Measurements from ENCODE around the gene ESPNL.

Gene ESPNL

DNA sequence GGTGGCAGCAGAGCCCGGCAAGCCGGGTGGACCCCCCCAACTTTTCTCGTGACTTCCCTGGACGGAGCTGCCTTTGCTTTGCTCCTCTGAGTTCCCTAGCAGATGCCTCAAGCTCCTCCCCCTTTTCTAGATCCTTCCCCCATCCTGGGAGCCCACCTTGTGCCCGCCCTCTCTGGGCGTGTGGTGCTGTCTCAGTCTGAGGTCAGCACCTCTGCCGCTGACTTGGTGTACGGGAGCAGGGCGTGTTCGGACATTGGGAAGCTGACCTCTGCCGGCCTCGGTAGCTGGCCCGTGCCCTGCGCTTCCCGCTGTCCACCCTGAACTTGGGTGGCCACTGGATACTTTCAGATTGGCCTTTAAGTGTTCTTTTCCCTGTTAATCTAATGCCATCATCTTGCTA lies 19.6 kb upstream of the ESPNL start:
- no peak for DNase-seq (ENCODE audit: low read depth)

DNA sequence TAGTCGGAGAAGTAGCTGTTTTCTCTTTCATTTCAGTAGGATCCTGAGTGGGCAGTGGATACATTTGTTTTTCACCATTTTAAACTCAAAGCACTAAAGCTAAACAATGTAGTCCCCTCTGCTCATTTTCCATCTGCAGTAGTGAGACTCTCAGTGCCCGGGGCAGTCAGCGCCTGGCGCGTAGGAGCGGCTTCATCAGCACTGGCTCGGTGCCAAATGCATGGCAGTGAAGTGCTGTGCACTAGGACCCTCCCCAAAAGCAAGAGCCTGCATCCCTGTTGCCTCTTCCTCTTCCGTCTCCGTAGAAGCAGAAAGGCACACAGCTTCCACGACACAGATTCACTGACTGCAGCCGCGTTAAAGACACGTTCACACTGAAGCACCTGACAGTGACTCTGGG lies 19.0 kb upstream of the ESPNL start:
- no peak for DNase-seq (ENCODE audit: low read depth)

DNA sequence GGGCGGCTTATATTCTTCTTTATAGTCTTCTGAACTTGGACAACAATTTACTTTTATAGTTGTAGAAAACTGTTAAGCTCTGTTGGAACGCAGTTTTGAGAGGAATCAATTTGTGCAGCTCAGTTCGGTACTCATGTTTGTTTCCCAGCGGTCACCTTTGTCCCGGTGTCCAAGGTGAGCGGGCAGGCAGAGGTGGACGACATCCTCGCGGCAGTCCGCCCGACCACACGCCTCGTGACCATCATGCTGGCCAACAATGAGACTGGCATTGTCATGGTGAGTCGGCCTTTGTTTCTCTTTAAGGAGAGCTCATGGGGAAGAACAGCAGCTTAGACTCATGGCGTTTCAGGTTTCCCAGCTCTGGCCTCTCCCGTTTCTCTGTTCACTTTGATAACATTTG lies 18.6 kb upstream of the ESPNL start:
- no peak for DNase-seq (ENCODE audit: low read depth)

DNA sequence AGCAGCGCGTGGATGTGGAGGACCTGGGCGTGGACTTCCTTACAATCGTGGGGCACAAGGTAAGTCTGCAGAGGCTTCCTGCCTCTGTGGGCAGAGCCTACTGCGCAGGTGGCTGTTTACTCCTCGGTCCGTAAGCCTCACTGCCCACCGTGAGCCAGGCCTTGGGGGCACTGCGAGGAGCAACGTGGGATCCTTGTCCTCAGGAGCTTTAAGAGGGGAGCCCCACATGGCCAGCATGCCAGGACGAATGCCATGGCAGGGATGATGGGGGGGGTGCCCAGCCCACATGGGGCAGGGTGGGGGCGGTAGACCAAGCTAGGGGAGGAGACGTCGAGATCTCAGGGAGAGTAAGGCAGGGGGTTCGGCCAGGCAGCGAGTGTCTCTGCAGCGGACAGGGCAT lies 18.0 kb upstream of the ESPNL start:
- DNase-seq (ENCODE audit: low read depth) = no peak

DNA sequence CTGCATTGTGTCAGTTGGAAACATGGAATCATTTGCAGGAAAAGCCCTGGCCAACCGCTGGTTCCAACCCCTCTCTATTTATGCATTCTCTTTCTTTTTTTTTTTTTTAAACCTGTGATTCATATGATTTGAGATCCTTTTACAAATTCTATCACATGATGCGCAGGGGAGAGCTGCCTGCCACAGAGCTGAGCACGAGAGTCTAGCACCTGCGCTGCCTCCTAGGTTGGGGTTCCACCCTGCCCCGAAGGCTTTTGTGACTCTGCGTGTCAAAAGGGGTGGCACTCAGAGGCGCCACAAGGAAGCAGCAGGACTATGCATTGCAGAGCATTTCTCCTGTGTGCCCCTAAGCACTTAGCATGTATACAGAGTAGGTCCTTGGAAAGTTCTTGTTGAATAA lies 17.3 kb upstream of the ESPNL start:
- no peak for DNase-seq (ENCODE audit: low read depth)

DNA sequence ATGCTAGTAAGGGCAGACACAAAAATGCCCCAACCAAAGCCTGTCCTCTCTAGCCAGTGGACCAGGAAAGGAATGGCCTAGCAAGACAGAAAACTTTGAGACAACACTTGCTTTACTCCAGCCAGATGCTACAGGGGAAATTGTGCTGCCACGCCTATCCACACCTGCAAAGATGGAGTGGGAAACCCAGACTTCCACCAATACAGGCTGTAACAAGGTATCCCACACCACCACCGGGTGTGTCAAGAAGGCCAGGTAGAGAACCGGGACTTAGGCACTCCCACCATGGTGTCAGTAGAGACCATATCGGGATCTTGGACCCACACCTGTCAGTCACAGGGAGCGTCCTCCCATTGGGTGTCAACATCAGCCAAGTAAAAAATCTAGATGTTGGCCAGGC lies 16.2 kb upstream of the ESPNL start:
- DNase-seq (ENCODE audit: low read depth) = no peak

DNA sequence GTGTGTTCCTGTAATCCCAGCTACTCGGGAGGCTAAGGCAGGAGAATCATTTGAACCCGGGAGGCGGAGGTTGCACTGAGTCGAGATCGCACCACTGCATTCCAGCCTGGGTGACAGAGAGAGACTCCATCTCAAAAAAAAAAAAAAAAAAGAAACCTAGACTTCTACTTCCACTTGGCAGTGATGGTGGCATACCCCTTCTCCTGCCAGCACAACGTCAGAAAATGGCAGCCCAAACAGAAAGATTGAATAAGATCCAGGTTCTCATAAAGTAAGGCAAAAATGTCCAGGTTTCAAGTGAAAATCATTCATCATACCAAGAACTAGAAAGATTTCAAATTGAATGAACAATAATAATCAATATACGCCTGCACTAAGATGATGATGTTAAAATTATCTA lies 15.4 kb upstream of the ESPNL start:
- DNase-seq (ENCODE audit: low read depth) = no peak

DNA sequence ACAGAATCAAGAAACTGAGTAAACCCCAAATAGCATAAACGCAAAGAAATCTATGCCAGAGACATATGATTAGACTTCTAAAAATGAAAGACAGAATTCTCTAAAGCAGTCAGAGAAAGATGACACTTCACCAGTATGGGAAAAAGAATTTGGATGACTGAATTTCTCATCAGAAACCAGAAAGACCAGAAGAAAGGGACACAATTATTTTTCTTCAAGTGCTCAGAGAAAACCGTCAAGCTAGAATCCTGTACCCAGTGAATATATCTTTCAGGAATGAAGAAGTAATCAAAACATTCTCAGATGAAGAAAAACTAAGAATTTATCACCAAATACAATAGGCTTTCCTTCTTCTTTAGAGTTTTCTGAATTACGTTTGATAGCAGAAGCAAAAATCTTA lies 14.2 kb upstream of the ESPNL start:
- DNase-seq (ENCODE audit: low read depth) = no peak

DNA sequence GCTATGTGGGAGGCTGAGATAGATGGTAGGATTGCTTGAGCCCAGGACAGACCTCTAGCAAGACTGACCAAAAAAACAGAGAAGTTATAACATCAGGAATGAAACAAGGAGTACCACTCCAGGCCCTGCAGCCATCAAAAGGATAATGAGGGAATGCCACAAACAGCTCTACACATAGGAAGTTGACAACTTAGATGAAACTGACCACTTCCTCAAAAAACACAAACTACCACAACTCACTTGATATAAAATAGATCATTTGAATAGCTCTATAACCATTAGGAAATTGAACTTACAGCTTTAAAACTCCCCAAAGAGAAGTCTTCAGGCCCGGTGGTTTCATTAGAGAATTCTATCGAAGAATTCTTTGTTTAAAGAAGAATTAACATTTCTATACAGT lies 12.9 kb upstream of the ESPNL start:
- no peak for DNase-seq (ENCODE audit: low read depth)

DNA sequence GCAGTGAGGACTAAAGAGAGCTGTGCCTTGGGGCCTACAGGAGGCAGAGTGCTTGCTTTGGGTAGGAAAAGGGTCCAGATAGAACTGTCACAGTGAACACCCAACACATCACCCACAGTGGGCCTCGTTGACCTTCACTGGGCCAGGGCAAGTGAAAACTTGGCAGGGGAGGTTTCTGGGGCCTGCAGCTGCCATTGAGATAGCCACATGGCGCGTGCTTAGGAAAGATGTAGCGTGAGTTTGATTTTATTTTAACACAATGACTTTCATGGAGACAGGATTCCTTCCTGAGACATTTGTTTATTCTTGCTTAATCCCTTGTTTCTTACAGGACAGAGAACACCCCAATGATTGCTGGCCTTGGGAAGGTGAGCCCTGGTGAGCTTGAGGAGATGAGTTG lies 9.3 kb upstream of the ESPNL start:
- no peak for DNase-seq (ENCODE audit: low read depth)

DNA sequence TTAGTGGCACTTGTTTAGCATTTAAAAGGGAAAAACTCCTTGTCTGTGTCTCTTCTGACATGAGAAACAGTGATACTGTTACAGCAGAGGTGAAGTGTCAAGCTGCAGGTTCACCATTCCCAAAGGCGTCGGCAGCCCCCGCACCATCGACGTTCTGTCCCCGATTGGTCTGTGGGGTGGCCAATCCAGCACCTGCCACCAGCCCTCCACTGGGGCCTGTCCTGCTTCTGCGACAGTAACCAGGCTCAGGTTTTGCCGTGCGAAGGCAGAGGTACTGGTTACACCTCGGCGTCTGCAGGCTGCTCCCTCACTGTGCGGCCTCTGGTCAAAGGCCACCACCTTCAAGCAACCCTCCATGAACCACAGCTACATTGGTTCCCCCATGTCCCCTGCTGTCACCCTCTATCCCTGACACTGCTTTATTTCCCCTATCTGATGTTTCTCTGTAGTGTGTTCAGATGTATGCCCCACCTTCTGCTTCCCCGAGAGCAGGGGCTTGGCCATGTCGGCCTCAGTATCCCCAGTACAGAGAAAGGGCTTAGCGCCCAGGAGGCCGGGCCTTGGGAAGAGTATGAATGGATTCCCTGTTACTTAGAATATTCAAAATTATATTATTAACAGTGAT lies 8.6 kb upstream of the ESPNL start:
- DNase-seq (ENCODE audit: low read depth) = no peak

DNA sequence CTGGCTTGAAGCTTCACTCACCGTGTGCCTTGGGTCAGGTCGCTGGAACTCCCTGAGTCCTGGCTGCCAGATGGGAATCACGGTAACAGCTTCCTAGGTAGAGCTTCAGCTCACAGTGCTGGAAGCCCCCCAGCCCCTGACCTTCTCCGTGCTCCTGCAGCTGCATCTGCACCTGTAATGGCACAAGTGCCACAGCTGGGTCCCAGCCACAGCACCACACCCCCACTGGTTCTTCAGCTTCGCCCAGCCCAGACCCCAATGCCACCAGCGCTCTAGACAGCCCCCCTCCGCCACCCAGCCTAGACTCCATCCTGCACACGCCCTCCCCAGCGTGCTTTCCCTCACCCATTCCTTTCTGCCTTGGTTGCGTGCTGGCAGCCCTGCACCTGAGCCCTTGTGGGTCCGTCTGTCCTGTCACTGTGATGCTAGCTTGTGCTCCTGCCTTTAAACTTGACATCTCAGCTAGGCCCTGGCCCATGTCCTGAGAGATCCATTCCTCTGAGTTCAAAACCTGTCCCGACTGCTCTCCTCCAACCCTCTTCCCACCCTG lies 7.6 kb upstream of the ESPNL start:
- DNase-seq (ENCODE audit: low read depth) = no peak

DNA sequence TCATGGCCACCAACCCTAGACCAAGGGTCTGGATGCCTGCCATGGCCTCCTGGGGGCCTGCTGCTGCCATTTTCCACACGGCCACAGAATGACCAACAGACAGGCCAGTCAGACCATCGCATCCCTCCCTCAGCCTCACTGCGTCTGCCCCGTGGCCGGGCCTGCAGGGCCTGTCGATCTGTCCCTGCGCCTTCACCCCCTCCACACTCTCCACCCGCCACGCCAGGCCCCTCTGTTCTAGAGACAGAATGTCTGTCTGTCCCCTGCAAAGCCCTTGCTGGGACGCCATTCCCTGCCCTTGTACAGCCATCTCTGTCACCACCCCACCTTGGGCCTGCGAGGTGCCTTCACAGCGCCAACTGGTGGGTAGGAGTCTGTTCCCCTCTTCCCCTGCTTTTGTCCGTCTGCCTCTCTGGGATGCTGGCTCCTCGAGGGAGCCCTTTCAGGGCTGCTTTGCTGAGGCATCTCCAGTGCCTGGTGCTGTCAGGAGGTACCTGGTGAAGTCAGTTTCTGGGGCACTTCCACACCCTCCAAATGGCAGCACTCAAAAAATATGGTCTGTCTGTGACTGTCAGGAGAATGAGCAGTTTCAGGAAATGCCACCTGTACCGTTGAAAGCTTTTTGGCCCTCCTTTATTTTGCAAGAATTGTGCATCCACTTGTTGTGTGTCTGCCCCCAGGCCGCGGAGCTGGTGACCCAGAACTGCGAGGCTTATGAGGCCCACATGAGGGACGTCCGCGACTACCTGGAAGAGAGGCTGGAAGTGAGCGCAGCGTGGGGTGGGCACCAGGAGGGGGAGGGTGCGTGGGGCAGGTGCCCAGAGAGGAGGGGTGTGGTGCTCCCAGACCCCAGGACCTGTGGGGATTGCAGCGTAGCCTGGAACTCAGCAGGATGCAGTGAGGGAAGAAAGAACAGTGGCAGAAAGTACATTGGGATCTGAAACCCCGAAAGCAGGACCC lies 6.7 kb upstream of the ESPNL start:
- no peak for DNase-seq (ENCODE audit: low read depth)

DNA sequence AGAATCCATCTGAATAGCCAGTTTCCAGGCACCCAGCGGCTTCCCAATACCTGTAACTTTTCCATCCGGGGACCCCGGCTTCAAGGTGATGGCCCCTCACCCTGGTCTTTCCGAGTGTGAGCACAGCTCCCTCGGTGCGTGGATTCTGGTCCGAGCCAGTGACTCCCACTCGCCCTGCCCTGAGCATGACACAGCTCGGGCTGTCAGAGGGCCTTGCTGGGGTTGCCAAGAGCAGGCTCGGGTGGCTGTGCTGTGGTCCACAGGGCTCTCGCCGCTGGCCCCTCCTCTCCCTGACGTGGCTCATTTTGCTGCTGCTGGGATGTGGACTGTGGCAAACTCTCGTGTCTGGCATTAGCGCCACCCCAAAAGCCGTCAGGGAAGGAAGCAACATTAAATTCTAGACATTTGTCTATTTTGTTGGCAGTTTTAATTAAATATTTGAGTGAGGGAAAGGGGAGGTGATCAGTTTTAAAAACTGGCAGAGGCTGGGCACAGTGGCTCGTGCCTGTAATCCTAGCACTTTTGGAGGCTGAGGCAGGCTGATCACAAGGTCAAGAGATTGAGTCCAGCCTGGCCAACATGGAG lies 5.6 kb upstream of the ESPNL start:
- no peak for DNase-seq (ENCODE audit: low read depth)

DNA sequence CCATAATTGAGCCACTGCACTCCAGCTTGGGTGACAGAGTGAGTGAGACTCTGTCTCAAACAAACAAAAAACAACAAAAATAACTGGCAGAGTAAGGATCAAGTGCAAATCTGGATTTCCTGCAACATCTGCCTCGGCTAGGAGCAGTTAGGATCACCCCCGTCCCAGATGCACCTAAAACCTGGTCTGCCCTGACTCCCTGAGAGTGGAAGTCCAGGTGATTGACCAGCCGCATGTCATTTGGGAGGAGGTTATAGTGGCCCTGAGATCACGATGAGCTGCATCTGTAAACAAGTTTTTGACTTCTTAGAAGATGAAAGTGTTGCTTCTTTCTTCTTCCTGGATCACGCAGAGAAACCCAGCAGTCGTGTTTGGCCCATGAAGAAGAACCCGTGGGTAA lies 5.0 kb upstream of the ESPNL start:
- DNase-seq (ENCODE audit: low read depth) = no peak

DNA sequence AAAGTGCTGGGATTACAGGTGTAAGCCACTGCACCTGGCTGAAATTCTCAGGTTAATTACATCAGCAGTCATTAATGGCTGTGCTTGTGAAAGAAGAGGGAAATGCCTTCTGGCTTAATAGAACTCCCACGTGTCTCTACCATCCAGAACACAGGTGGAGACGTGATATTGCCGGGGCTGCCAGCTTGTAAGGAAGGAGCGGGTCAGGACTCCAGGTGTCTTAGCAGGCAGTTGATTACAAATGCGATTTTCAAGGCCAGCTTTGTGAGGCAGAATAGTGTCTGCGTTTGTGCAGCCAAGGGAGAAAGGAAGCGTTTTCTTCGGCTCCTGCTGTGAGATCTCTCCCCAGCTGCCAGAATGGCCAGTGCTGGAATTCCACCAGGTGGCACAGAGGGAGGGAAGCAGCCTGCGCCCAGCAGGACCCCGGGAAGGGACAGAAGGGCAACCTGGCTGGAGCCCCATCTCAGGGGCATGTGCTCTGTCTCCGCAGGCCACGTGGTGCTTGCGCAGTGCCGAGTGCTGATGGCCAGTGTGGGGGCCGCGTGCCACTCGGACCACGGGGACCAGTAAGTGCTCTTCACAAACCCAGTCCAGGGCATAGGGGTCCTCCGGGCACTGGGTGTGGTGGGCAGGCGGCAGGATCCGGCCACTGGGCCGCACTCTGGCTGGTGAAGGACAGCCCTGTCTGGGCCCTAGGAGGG lies 3.7 kb upstream of the ESPNL start:
- DNase-seq (ENCODE audit: low read depth) = no peak

DNA sequence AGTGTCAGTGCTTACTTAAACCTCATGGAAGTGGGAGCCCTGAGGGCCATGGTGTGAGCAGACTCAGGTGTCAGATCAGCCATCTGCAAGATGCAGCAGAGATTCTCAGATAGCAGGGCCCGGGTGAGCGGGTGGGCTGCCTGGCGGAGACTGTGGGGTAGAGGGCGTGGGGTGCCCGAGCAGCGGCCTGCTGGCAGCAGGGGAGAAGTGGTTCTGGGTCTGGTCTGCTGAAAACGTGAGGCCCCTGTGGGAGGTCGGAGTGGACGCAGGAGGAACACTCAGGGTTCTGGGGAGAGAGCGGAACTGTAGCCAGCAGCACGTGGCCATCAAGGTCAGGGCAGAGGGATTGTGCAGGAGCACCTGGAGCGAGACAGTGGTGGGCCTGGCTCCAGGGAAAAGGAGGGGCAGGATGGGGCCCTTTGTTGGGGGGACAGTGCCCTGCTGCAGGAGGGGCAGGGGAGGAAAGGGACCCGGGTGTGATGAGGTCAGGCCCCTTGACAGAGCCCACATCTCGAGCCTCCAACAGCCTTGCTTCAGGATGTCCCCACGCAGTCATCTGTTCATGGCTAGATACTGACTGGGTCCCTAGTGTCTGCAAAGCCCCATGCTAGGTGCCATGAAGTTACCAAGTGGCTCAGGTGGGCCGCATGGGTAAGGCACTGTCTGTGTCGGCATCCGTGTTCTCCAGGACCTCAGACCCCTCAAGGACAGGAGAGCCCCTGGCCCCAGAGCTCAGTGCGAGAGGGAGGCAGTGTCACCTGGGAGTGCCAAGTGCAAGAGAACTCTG lies 2.7 kb upstream of the ESPNL start:
- DNase-seq (ENCODE audit: low read depth) = no peak

DNA sequence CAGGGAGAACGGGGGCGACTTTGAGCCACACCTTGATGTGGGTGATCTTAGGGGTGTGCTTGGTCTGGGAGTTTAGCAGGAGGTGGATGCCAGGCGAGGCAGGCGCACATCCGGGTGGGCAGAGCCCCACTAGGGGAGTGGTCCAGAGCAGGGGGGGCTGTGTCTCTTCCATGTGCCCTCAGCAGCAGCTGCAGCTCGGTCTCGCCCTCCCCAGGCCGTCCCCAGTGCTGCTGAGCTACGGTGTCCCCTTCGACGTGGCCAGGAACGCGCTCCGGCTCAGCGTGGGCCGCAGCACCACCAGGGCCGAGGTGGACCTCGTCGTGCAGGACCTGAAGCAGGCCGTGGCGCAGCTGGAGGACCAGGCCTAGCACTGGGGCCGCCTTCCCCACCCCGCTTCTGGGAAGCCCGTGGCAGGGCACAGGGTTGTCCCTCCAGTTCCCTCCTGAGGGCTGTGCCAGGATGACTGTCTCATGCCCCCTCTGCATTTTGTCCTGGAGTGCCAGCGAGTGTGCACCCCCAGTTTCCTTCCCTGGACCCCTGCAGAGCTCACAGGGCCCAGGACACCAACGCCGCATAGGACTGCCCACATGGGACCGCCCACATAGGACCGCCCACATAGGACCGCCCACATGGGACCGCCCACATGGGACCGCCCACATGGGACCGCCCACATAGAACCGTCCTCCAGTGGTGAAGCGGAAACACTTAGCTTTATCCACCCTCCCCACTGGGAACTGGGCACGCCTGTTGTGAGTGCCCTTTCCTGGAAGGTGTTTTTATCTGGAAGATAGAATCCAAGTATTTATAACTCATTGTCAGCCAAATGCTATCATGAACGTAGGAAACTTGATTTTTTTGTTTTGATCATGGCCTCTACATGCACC lies 1.9 kb upstream of the ESPNL start:
- DNase-seq (ENCODE audit: low read depth) = no peak

DNA sequence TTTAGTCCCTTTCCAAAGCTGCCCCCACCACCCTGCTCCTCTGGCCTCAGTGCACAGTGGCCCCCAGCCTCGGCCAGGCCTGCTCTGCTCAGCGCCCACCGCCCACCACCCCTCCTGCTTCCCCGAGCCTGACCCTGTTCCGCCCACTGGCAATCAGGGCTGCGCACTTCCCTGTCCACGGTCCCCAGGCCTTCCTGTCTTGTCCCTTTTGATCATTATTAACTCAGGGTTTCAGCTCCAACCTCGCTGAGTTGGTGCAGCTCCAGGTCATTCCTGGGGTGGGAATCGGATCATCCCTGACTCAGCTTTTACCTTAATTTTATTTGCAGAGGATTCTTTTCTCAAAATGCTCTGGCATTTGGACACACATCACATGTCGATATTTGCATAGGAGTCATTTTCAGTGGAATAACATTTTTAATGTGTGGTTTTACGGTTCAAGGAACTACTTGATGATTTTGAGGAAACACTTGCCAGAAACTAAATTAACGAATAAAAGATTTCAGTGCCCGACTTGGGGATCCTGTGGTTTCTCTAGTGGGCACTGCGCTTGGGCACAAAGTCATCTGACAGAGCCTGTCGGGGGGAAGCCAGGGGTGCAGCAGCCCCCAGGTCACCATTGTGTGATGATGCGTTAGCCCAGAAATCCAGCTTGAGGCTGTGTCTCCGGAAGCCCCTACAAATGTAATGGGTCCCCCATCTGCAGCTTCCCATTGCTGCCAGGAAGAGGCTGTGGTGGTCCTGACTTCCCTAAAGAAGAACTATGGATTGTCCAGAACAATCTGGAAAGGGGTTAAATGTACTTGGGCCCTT lies 1.0 kb upstream of the ESPNL start:
- DNase-seq (ENCODE audit: low read depth) = no peak

DNA sequence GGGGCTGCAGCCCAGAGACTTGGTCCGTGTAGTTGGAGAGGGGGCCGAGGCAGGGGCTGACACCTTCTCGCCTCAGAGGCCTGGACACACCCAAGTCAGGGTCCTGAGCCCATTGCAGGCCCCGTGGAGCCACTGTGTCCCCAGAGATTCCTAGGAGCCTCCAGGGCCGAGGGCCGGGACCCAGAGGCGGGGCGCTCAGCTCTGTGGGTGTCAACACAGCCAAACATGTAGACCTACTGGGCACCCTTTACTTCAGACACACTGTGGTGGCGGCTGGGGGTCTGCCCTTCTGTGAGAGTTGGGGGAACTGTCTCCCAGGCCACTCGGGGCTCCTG lies 459 bp upstream of the ESPNL start:
- DNase-seq (ENCODE audit: low read depth) = no peak
